ENCODE data around the gene IL17B.

The IL17B gene

DNA sequence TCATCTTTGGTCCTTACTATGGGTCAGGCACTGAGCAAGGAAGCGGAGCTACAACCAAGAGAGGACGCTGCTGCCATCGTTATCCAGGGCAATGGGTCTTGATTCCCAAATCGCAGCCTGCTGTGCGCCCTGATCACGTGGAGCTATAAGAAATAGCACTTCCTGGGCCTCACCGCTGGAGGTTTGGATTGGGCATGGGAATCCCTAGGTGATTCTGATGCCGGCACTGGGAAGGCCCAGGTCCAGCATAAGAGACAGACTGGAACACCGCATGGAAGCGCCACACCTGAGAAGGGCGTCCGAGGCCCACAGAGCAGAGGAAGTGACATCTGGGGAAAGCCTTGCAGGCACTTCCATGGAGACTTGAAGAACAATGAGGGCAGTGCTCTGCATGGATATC lies 3.0 kb downstream of the IL17B start:
- DNase-seq: no peak

DNA sequence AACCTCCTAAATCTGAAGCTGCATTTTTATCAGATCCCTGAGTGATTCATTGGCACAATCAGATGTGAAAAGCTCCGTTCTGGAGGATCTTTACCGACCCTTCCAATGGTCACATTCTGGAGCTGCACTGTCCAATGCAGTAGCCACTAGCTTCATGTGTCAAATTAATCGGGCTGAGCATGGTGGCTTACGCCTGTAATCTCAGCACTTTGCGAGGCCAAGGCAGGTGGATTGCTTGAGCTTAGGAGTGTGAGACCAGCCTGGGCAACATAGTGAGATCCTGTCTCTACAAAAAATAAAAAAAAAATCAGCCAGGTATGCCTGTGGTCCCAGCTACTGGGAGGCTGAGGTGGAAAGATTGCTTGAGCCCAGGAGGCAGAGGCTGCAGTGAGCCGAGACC lies 3.7 kb downstream of the IL17B start:
- DNase-seq: no peak

DNA sequence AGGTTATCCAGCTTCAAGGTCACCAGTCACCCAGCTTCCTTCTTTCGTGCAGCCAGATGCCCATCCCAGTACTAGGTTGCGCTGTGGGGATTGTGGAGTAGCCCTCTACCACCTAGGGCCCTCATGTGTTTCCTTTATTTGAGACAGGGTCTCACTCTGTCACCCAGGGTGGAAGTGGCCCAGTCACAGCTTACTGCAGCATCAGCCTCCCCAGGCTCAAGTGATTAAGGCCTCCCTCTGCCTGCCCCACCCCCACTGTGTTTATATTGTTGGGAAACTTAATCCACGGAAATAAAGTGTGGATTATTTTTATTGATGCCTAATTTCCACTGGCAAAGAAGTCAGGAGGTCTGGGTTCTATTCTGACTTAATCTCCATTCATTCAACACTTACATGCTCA lies 4.3 kb downstream of the IL17B start:
- DNase-seq: no peak

DNA sequence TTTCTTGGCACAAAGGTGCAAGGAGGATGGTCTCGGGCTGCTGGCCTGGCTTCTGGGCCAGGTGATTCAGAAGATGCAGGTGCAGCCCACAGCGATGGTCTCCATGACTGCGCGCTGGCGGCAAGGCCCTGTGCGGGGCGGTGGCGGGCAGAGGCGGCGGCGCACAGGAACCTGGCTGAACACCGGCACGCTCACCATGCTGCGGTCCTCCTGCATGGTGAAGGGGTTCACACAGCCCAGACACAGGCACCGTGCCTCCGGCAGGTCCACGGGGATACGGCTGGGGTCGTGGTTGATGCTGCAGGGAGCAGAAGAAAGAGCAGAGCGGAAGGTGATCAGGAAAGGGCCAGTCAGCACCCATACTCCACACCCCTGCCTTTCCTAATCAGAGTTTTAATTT lies 4.8 kb downstream of the IL17B start:
- no peak for DNase-seq

DNA sequence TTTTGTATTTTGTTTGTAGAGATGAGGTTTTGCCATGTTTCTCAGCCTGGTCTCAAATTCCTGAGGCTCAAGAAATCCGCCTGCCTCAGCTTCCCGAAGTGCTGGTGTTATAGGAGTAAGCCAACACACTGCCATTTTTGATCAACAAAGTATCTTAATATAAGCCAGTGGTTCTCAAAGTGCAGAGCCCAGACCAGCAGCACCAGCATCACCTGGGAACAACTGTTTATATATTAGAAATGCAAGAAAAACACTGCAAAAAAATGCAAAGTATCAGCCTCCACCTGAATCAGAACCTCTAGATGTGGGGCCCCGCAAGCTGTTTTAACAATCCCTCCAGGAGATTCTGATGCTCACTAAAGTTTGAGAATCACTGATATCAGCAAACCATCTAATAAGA lies 6.2 kb downstream of the IL17B start:
- DNase-seq: no peak

DNA sequence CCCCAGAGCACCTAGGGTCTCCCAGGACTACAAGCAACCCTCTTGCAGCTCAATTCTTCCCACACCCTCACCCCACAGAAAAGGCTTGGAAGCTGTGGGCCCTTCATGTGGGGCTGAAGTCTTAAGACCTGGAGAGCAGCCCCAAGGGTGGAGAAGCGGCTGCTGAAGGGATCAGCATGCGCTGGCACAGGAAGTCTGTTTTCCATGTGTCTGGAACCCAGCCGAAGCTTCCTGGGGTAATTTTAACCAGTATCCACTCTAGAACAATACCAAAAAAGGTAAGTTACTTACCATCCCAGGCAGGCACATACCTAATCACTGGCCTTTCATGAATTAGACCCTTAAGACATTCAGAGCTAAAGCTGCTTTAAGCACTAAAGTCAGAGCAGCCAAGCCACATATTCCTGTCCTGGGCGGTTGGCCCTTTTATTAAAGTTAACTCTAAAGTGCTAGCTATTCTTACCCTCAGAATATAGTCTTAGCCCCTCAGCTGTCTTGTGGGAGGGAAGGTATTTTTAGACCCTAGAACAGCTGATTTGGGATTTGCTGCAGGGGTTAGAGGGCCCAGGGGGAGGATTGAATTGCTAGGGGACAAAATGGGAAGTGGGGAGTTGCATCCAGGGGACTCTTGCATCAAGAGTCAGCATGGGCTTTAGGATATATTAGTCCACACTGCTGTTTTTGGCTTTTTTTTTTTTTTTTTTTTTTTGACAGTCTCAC lies 6.9 kb downstream of the IL17B start:
- no peak for DNase-seq

DNA sequence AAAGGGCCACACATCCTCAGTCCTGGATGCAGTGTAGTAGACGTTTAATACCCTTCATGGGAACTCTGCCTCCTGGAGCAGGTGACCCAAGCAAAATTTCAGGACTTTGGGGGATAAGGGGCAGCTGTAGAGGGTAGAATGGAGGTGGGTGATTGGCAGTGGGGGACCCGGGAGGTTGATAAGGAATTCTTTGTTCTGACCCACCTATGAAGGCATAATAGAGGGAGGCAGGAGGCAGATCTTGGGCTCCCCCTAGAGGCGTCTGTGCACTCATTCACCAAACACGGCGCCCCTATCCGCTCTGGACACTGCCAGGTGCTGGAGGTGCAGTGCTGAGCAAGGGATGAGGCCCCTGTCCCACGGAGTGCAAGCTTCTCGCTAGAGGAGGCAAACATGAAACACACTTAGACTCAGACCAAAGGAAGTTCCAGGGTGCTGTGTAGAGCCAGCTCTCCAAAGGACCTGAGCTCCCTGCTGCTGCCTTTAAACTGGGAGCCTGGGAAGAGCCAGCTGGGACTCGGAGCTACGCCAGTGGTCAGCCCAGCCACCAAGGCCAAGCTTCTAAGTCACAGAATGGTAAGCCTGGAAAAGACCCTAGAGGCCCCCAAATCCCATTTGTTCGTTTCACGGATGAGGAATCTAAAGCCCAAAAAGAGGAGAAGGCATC lies 7.7 kb downstream of the IL17B start:
- DNase-seq: peak; percentile 49 to 55 (median 52)

DNA sequence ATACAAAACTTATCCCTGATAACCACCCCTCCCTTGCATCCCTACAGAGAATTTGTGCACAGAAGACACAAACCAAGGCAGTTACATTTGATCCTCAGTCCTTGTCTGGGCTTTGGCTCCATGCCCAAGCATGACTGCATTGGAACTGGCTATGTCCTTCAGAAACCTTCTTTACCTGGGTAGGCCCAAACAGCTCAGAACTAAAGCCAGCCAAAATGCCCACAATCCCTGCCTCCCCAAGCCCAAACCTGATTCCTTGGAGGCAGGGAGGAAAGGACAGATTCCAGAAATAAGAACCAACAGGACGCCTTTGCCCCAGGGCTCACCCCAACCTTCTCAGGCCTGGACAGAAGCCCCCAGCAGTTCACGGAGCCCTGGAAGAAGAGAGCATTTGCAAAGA lies 8.2 kb downstream of the IL17B start:
- DNase-seq: no peak

DNA sequence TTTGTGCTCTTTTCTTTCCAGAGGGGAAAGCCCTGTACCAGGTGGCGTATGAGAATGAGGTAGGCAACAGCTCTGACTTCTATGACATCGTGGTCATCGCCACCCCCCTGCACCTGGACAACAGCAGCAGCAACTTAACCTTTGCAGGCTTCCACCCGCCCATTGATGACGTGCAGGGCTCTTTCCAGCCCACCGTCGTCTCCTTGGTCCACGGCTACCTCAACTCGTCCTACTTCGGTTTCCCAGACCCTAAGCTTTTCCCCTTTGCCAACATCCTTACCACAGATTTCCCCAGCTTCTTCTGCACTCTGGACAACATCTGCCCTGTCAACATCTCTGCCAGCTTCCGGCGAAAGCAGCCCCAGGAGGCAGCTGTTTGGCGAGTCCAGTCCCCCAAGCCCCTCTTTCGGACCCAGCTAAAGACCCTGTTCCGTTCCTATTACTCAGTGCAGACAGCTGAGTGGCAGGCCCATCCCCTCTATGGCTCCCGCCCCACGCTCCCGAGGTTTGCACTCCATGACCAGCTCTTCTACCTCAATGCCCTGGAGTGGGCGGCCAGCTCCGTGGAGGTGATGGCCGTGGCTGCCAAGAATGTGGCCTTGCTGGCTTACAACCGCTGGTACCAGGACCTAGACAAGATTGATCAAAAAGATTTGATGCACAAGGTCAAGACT lies 11.0 kb downstream of the IL17B start:
- DNase-seq: no peak

DNA sequence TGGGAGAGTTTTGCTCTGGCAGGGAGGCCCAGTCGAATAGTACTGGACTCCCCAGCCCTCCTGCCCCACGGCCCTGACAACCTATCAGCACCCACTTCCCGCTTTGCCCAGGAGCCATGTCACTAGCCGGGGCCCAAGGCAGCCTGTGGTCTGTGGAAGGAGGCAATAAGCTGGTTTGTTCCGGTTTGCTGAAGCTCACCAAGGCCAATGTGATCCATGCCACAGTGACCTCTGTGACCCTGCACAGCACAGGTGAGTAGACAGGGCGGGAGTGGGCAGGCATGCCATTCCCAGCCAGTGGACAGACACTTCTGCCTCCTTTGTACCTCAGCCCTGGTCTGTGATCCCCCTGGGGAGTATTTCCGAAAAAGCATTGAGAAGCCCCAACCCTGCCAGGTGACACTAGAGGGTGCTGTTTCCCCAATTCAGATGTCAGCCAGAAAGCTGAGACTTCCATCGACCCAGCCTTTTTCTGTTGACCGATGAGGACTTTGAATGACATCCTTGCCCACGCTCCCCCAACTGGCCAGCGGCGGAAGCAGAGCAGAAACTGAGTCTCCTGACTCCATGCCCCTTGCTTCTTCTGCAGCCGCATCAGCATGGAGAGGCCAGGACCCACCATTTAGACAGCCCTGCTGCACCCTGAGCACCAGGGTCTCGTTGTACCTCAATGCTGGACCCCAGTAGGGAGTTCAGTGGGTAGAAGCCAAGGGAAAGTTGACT lies 11.7 kb downstream of the IL17B start:
- DNase-seq: peak in 3 of 4 experiments; percentile 12 to 29 (median 20)

DNA sequence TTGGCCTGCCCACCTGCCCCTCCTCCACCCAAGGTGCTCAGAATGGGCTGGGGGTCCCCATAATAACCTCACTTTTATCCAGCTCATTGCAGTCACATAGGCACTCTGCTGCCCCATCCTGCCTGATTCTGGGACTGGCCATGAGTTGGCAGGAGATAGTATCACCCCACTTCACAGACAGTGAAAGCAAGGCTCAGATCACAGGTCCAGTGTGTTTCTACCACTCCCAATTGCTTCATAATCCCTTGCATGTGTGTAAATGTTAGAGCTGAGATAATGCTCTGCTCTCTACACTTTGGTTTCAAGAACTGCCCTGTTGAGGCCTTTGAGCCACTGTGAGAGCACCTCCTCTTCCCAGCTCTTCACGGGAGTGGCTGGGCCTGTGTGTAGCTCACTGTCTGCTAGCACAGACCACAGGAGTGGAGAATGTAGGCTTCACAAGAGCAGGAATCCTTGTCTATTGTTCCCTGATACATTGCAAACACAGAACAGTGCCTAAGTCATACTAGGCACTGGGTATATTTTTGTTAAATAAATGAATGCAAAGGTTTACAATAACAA lies 12.8 kb downstream of the IL17B start:
- DNase-seq: no peak

DNA sequence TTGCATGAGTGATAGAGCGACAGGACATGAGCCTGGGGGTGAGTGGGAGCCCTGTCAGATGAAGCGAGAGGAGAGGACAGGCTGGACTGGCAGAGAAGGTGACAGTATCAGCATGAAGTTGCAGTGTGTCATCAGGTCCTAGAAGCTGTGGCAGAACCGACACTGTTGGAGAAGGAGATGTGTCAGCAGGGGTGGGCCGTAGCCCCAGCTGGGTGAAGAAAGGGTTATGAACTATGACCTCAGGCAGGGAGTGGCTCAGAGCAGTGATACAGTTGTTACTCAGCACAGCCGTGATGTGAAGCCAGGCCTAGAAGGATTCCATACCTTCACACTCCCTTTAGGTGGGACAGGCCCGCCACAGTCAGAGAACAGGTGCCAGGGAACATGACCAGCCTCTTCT lies 13.7 kb downstream of the IL17B start:
- DNase-seq: no peak

DNA sequence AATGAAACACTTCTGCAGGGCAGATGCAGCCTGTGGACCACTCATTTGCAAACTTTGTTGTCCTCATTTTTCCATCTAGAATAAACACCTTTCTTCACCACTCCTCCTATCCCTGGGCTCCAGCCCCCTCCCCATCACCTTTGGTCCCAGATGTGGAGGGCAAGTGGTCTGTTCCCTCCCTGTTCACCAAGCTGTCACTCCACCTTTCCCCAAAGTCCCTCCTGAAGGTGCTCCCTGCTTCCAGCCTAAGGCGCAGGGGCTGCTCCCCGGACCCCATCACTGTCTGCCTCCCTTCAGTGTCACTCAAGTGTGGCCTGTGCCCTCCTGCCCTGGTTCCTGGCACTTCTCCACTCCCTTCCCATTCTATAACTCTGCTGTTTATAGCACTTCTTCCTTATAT lies 14.4 kb downstream of the IL17B start:
- no peak for DNase-seq

DNA sequence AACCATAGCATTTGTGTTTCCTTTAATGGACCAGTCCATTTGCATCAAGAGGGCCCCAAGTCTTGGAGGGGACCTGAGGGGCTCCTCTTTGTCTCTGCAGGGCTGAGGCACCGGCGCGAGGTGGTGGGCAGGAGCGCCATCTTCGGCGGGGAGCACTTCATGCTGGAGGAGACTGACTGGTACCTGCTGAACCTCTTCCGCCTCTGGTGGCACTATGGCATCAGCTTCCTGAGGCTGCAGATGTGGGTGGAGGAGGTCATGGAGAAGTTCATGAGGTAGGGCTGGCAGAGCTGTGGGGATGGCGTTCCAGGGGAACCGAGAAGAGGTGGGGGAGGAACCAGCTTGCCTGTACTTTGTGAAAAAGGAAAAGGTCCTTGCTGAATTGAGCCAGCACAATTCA lies 15.2 kb downstream of the IL17B start:
- DNase-seq: no peak

DNA sequence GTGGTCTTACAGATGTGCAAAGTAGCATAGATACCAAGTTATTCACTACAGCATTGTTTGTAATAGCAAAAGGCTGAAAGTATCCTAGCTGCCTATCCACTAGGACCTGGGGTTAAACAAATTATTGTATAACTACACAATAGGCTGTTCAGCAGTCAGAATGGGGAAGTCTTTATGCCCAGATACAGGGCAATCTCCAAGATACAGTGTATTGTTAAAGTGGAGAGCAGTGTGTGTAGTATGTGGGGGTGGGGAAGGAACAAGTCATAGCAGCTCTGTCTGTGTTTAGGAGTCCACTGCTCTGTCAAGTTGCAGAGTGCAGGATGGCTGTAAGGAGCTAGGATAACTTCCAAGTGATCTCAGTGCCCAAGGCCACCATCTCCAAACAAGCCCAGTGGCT lies 15.7 kb downstream of the IL17B start:
- DNase-seq: no peak

DNA sequence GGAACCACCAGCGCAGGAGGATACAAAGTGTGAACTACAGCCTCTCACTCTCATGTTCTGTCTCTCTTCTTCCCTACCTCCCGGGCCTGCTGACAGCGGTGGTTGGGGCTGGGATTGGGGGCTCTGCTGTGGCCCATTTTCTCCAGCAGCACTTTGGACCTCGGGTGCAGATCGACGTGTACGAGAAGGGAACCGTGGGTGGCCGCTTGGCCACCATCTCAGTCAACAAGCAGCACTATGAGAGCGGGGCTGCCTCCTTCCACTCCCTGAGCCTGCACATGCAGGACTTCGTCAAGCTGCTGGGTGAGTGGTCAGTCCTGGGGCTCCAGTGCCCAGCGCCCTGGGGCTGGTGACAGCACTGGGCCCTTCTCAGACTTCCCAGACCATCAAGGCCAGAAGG lies 16.6 kb downstream of the IL17B start:
- no peak for DNase-seq

DNA sequence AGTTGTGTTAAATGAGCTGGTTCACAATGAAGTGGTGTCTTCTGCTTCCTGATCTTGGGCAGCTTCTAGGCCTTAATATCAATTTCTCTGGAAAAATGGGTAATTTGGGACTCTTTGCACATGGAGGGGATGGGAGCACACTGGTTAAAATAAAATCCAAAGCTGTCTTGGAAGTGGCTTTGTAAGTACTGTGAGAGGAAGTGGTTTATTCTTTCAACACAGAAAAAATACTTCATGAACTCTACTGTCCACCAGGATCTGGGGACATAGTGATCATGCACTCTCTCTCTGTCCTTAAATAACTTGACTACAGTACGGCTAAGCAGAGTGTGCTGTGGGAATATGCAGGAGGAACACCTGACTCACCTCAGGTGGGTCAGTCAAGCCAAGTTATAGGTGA lies 18.8 kb downstream of the IL17B start:
- no peak for DNase-seq

DNA sequence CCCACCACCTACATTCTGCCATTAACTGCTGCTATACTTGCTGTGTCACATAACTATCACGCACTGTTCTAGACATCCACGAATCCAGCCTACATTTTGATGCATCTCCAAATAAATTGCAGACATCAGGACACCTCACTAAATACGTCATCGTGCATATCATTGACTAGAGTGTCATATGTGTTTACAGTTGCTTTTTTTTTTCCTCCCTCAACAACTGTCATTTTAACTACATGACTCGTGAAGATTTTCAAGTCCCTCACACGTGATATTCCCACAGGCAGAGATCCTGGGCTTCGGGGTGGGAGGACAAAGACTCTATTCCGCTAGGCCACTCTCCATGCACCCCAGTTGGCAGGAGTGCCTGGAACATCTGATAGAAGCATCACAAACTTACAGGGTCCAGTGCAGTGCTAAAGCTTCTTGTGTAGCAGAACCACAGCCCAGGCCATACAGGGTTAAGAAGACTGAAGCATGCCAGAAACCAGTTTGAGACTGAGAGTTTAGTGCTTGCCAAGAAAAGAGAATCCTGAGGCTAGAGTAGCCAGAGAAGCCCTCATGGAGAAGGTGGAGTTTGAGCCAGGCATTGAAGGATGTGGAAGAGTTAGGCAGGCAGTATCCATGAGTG lies 20.1 kb downstream of the IL17B start:
- DNase-seq: no peak

DNA sequence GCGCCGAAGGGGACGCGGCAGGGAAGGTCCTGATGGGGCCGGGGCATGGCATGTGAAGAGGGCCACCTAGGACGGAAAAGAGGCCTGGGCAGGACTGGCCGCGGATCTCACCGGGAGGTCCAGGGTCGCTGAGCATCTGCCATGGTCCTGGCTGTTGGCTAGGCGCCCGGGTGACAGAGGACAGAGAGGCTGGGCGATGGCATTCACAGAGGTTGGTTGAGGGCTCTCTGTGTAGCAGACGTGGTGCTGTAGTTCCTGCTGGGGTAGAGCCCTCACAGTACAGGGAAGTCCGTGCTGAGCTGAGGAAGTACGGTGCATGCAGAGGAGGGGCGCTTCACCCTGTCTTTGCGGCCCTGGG lies 20.8 kb downstream of the IL17B start:
- DNase-seq: no peak

DNA sequence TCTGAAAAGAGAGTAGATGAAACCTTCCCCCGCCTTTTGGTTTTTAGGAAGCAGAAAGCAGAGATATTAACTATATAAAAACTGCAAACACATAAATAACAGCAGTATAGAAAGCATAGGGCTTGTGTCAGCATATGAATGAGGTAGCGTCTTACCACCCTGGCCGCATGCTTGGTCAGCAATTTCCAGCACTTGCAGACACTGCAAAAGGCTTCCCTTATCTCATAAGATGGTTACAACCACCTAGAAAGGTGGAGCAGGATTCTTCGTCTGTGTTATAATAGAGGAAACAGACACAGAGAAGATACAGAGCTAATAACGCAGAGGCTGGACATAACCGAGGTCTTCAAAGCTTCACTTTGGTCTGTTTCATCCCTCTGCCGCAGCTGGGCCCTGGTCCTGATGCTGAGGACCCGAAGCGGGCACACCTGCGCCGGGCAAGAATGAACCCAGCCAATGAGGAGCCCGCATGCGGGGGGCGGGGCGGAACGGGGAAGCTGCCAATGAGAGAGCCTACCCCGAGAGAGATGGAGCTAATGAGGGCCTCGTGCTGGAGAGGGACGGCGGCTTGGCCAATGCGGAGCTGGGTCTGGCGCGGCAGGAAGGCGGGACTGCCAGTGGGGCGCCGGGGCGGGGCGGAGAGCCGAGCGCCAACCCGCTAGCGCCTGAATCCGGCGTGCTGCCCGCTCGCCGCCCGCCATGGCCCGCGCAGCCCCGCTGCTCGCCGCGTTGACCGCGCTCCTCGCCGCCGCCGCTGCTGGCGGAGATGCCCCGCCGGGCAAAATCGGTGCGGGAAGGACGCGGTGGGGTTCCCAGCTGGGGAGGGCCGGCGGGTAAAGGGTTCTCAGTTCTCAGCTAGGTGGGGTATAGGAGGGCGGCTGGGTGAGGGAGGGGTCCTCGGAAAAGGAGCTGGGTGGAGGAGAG lies 21.5 kb downstream of the IL17B start, which contains the start of gene PCYOX1L:
Gene PCYOX1L (plus strand): TSS at position 677 of the 924 bp plus-strand sequence. CDS start 23 bp downstream, at position 700.
- peak; percentile 95 to 97 (median 96) for DNase-seq

DNA sequence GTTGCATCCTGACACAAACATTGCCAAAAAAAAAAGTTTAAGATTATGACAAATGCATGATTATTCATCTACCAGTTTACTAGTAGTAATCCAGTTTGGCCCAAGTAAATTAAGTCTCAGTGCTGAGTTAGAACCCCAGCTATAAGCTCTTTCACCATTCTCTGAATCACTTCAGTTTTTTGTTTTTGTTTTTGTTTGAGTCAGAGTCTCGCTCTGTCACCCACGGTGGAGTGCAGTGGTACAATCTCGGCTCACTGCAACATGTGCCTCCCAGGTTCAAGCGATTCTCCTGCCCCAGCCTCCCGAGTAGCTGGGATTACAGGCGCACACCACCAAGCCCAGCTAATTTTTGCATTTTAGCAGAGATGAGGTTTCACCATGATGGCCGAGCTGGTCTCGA lies 22.7 kb downstream of the IL17B start:
- DNase-seq: no peak

DNA sequence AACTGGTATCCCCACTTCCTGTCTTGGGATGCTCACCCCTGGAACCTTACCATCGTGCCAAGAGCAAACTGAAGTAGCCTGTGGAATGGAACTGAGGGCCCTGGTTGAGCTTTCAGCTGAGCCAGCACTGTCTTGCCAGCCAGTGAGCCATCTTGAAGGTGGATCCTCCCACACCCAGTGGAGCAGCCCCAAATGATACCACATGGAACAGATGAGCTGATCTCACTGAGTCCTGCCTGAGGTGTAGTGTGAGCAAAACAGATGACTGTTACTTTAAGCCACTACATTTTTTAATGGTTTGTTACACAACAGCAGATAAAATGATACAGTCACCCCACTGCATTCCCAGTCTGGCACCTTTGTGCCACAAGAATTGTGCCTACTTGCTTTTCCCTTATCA lies 23.4 kb downstream of the IL17B start:
- no peak for DNase-seq
